NB4 (cell line): Measurements from ENCODE around the gene OLIG2.

ENCODE experiments used
- MYC ChIP-seq: IDR thresholded peaks from 2 replicates; pipeline ENCODE4 v1.6.1; 2011; ENCODE audit warnings: low read depth, low read length
- TF ChIP-seq, protein P1 (sequence below): IDR thresholded peaks from one replicate; pipeline ENCODE4 v1.5.1; 2012; ENCODE audit warnings: low read depth, low read length

DNA sequence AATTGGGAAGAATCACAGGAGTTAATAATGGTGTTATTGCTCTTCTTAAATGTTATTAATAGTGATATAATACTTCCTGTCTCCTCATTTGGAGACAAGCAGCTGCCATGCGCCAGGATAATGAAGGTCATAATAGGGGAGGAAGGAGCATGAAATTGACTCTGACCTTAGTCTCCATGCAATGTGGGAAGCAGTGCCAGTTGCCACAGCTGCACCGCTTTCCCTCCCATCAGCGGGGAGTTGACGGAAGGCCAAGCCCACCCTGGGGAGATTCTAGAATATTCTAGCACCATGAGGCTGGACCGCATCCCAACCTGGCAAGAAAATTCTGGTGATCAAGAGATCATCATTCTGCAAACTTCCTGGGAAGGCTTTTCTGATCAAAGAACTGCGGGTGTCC, 33.2 kb downstream of the OLIG2 start:
- TF ChIP-seq, protein P1, sequence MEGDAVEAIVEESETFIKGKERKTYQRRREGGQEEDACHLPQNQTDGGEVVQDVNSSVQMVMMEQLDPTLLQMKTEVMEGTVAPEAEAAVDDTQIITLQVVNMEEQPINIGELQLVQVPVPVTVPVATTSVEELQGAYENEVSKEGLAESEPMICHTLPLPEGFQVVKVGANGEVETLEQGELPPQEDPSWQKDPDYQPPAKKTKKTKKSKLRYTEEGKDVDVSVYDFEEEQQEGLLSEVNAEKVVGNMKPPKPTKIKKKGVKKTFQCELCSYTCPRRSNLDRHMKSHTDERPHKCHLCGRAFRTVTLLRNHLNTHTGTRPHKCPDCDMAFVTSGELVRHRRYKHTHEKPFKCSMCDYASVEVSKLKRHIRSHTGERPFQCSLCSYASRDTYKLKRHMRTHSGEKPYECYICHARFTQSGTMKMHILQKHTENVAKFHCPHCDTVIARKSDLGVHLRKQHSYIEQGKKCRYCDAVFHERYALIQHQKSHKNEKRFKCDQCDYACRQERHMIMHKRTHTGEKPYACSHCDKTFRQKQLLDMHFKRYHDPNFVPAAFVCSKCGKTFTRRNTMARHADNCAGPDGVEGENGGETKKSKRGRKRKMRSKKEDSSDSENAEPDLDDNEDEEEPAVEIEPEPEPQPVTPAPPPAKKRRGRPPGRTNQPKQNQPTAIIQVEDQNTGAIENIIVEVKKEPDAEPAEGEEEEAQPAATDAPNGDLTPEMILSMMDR, result no peak
- no peak for TF ChIP-seq MYC
